HG03159 (cell line): ENCODE results near the gene MAT2B.

Source experiments
- ATAC-seq: cut with Tn5 transposase; IDR thresholded peaks from one replicate; pipeline ENCODE4 v1.9.1; 2021; ENCODE audit warnings: mild to moderate bottlenecking, moderate library complexity; ENCODE audit not compliant: unreplicated experiment

Gene MAT2B

DNA sequence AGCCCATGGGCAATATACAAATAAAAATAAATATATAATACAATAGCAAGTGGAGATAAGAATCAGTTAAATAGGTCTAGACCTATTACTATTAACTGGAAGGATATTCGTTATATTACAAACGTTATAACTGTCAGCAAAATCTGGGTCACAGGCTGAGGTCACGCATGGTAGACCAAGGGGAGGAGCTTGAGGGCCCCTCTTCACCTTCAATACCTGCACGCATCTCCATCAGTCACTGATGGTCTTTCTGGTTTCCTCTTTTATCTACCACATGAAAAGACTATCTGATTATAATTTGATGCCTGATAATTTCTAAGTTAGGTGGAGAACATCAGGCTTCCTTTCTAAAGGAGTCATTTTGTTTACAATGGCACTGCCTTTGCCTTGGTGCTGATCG is 43.2 kb downstream of the MAT2B start:
- ATAC-seq = no peak

DNA sequence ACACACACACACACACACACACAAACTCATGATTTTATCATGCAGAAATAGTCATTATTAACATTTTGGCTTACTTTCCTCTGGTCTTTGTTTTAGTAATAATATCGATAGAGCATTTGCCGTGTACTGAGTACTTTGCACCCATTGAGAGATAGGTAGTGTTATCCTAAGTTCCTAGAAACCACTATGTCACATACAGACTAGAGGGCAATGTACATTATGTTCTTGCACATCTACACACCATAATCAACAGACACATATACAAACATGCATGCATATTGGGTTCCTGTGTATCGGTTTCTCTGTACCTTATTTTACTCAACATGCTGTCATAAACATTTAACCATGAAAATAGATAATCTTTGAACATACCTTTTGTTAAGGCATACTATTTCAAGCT is 45.7 kb downstream of the MAT2B start:
- ATAC-seq = no peak

DNA sequence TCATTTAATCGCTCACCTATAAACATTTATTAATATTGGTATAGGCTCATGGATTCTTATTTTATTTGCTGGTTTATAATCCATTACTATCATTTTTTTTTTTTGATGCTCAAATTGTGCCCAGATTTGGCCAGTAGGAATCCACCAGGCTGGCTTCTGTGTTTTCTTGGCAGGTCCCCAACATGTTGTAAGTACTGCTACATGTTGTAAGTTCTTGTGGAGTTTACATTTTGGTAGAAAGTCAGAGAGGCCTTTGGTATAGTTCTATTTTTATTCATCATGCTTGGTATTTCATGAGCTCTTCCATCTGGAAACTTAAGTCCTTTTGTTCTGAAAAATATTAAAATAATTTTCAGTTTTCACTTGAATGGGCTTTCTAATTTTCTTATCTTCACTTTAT is 47.1 kb downstream of the MAT2B start:
- no peak for ATAC-seq

DNA sequence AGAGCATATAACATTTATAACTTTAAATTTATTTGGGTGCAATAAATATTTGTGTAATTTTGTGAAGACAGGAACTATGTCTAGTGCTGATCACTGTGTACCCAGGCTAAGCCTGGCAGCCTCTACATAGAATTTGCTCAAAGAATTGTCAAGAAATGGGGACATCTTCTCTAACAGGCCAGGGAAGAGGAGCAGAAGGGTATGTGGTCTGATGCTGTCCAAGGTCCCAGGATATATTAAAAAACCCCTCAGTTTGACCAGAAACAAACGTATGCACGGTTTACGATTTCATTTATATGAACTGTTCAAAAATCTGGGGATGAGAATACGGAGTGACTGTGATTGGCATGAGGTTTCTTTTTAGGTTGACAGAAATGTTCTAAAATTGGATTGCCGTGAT is 55.9 kb downstream of the MAT2B start:
- ATAC-seq = no peak

DNA sequence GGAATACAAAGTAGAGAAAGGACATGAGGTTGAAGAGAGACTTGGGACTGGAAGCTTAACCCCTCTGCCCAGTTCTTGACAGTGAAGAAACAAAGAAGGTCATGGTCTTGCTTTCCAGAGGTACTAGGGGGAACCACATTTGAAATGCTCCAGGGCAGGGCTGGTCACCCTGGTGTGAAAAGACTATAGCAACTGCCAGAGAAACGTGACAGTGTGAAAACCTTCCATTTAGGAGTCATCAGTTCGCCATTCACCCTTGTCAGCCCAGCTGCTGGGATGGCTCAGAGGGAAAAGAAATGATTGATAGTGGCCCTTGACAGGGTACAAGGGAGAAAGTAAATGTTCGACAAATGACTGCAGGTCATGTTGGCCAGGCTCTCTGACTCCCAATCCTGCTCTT is 56.7 kb downstream of the MAT2B start:
- no peak for ATAC-seq

DNA sequence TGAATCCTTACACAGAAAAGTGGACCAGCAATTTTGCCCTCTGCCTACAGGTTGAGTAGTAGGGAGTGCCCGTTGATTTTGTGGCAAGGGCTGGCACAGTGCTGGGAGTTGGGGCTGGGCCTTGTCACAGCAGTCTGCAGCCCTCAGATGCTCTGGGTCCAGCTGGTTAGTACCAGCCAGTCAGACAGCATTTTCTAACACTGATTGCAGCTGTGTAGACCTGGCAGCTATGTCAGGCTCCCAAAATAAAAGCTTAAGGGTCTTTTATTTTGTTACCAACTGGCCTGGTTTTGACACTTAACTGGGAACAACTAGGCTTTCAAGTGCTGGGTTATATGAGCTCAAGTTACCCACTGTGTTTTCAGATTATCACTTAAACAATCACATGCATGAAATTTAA is 57.7 kb downstream of the MAT2B start:
- no peak for ATAC-seq

DNA sequence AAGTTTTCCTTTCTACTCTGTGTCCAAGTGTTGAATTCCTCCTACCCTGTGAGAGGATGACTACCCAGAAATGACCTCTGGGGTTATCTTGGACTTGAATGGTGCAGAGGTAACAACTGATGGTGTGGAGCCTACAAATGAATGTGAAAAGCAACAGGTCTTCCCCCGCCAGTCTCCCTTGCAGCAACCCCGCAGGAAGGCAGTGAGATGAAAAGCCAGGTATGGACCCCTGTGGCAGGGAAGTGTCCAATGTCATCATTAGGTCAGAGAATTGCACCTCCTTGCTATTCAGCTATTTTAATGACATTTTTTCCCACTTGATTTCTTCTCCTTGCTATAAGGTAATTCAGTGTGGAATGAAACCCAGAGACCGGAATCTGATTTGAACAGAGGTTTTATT is 58.5 kb downstream of the MAT2B start:
- no peak for ATAC-seq

DNA sequence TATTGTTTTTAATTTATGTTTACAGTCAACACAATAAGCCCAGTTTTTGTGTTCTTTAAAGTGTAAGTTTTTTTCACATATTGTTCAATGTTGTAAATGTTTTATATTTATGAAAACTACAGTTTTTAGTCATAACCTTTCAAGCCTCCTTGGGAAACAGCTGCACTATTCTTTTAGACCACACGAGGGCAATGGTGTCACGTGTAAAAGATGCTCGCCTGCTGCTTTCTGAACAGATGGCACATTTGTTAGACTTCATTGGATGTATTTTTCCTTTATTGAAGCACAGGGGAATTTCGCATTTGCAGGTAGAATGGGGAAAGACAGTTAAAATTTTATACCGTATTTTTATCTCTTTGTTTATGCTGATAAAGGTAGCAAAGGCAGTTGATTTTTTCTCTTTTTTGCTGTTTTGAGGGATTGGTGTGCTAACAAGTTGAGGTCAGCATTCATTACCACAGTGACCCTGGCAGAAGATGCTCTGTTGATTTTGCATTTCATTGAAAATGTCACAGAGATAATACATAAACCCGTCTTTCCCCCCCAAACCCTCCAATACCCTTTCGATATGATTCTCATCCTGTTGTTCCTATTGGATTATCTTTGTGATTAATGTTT is 59.0 kb downstream of the MAT2B start:
- peak; percentile 51 for ATAC-seq

DNA sequence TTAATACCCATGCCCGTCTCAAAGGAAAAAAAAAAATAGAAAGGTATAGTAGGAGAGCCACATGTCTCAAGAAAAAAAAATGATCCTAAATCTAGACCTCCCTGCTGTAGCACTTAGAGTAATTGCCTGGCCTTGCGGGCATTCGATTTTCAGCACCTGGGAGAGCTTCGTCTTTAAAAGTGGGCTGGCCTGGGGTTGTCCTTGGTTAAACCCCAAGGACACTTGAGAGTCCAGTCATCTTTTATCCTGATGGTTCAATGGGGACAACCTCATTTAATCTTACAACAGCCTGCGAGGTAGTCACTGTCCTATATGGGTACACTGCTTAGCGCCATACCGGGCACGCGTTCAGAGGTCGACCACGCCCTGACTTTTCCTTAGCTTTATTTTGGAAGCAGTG is 60.1 kb downstream of the MAT2B start:
- peak; percentile 3 for ATAC-seq

DNA sequence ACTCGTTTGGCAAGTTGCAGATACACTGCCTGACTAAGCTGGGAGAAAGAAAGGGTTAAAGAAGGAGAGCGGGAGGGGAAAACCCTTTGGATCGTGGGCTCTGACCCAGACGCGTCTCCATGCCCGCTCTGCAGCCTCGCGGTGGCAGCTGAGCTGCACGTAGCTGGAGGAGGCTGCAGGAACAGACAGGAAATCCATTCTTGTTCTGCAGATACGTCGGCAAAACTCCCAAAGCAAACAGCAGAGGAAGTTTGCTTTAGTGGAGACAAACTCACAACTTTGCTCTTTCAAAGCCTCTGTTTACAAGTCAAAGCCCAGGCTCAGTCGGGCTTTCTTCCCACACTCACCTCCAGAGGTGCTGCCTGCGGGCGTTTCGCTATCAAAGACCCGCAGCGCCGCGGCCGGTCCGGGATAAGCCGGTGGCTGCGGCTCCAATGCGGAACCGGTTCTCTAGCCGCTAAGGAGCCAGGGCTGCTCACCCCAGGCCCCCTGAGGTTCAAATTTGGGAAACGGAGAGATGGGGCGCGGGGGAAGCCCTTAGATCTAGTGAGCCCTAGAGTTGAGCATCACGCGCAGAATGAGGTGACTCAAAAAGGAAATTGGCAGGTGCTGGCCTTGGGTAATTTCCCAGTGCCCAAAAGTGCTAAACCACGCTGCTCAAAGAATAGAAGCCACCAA is 60.7 kb downstream of the MAT2B start:
- peak; percentile 62 for ATAC-seq

DNA sequence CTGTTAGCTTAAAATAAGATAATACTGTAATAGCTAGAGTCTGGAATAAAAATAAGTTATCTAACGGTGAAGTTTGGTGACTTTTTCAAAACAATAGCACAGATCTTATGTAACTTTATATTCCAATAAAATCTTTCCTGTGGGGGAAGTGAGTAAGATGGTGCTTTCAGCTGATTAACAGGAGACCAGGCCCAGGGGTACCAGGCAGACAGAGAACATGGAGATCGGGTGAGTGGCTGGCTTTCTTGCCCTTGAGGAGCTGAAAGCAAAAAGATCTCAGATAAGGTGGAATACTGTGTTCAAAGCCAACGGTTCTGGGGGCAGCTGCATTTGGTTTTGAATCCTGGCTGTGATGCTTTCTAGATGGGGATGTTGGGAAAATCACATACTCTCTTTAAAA is 61.3 kb downstream of the MAT2B start:
- ATAC-seq = no peak

DNA sequence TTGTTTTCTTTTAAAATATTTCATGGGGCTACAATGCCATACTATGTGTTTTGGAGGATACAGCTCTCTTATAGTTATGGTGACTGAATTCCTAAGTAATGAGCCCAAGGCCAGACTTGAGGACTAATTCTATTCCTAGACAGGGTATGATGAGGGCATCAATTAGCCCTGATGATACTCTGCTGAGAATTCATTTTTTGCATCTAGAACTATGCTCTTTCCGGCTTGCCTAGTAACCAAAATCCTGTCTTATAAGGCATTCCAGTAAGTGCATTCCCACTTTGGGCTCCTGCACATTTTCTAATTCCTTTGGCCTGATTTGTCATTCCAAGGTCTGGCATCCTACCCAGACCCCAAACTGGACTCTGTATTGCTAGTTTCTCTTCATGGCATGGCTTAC is 62.4 kb downstream of the MAT2B start:
- ATAC-seq = no peak
